Cardiac muscle cell (in vitro differentiated cells and primary cell): ENCODE results near the gene VSX1. TPM values are rescaled to one million over a fixed set of nuclear protein-coding genes. Genes with fewer than 3 reads are reported as not detected.

Source experiments
- DNase-seq, 2 donors: peaks; one replicate each; pipeline versions ENCODE4 v3.0.0 to v3.0.0-alpha.2; 2010 to 2017; ENCODE audit warnings: low read depth in 1 of 2, low spot score in 1 of 2
- H3K27ac ChIP-seq: fragments of 200-600 bp; sonication (generic); 2 replicates; pipeline ENCODE4 v1.5.1; 2016
- H3K27me3 ChIP-seq: fragments of 200-600 bp; sonication (generic); 2 replicates; pipeline ENCODE4 v1.6.0; 2016; ENCODE audit warnings: control low read depth
- H3K36me3 ChIP-seq: fragments of 200-600 bp; sonication (generic); 2 replicates; pipeline ENCODE4 v1.5.1; 2016; ENCODE audit warnings: control low read depth
- H3K4me1 ChIP-seq: fragments of 200-600 bp; sonication (generic); 2 replicates; pipeline ENCODE4 v1.8.1; 2017; ENCODE audit warnings: low read depth, mild to moderate bottlenecking, mixed run types
- H3K4me3 ChIP-seq: fragments of 200-600 bp; sonication (generic); 2 replicates; pipeline ENCODE4 v1.5.1; 2016; ENCODE audit warnings: mild to moderate bottlenecking
- H3K9me3 ChIP-seq: fragments of 200-600 bp; sonication (generic); 2 replicates; pipeline ENCODE4 v1.5.1; 2017; ENCODE audit warnings: low read depth, mild to moderate bottlenecking, control low read depth
- polyA plus RNA-seq: library from polyadenylated mRNA; unstranded; fragments of >200 nt; fragmentation: Nextera tagmentation; extraction: Ambion mirVana; gene quantifications from 2 replicates; pipeline ENCODE4 v1.2.1, GENCODE V29; 2016
- total RNA-seq: library from RNA; depleted of rRNA; stranded (reverse); fragments of >200 nt; gene quantifications from 2 replicates; pipeline ENCODE4 v1.2.3, GENCODE V29; 2016
- TF ChIP-seq, protein P1 (sequence below): IDR thresholded peaks from 2 replicates; pipeline ENCODE4 v1.5.1; 2012; ENCODE audit warnings: low read depth, mild to moderate bottlenecking, low read length

VSX1 gene
- total and polyA plus RNA-seq, 2 experiments from 2014 or later, result not detected

DNA sequence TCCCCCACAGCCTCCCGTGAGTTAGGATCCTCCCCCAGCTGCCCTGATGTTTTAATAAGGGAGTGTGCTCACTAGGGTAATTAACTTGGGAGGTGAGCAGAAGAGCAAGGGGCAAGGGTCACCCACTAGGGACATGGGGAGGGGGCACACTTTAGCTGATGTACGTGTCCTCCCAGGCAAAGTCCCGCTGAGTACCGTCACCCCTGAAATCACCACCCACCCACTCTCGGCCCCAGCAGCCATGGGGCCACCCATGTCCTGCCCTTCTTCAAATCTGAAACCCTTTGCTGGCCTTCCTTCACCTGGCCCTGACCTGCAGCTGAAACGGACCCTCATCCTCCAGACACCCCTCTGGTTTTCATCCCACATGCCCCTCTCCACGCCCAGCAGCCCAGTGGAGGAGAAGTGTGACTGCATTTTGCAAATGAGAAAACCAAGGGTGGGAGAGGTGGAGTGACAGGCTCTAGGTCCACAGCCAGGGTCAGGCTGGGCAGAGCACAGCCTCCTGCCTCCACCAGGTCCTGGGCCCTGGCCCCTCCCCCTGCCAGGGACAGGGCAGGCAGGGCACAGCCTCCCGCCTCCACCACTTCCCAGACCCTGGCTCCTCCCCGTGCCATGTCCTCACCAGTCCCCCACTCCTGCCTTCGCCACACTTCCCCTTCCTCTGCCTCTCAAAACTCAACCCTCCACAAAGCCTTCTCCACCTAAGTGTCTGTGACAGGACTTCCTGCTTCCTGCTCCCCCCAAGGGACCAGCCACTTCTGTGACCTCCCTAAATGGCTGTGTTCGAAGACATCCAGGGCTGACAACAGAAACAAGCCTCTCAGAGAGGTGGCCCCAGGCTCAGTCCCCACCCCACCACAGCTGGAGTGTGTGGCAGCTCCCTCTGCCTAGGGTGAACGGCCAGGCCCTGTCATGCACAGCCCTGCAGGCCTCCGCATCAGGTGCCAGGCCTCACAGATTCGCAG is 39.1 kb downstream of the VSX1 start:
- H3K4me3 ChIP-seq, result no peak overlapping the region
- no peak overlapping the region for H3K27ac ChIP-seq
- H3K9me3 ChIP-seq, result no peaks in the 10 kb centered on the region
- DNase-seq, result no peak
- H3K27me3 ChIP-seq, result peaks cover 1% of the 10 kb centered on the region
- H3K4me1 ChIP-seq, result no peaks in the 10 kb centered on the region
- H3K36me3 ChIP-seq, result no peaks in the 10 kb centered on the region
- TF ChIP-seq, protein P1, sequence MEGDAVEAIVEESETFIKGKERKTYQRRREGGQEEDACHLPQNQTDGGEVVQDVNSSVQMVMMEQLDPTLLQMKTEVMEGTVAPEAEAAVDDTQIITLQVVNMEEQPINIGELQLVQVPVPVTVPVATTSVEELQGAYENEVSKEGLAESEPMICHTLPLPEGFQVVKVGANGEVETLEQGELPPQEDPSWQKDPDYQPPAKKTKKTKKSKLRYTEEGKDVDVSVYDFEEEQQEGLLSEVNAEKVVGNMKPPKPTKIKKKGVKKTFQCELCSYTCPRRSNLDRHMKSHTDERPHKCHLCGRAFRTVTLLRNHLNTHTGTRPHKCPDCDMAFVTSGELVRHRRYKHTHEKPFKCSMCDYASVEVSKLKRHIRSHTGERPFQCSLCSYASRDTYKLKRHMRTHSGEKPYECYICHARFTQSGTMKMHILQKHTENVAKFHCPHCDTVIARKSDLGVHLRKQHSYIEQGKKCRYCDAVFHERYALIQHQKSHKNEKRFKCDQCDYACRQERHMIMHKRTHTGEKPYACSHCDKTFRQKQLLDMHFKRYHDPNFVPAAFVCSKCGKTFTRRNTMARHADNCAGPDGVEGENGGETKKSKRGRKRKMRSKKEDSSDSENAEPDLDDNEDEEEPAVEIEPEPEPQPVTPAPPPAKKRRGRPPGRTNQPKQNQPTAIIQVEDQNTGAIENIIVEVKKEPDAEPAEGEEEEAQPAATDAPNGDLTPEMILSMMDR, result no peak

DNA sequence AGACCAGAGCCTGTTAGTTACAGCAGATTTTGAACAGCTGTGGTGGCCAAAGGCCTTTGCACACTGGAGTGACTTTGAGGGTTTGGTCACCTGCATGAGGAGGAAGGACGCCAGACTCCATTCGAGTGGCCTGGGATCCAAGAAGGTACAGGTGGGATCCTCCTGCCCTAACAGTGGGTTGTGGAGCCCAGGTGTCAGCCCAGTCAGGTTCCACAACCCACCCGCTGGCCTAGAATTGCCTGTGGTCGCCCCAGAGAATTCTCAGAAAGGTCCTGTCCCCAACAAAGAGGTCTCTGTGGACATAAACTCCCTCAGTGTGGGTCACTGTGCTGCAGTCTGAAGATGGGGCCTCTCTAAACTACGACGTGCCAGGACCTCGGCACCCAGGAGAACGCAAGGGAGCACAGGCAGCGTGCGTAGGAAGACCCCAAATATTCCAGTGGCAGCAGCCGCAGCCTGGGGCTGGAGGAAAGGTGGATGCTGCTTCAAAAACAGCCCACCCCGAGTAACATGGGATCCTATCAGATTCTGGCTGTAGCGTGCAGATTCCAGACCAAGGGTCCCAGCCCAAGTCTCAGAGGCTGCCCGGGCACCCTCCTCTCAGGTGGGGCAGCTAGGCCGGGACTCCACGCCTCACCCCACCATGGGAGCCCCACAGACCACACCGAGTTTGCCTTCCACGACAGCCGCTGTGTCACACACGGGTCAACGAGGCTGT is 40.0 kb downstream of the VSX1 start:
- TF ChIP-seq, protein P1, result no peak
- H3K27ac ChIP-seq, result no peak overlapping the region
- no peaks in the 10 kb centered on the region for H3K4me1 ChIP-seq
- H3K27me3 ChIP-seq, result no peaks in the 10 kb centered on the region
- no peak overlapping the region for H3K4me3 ChIP-seq
- no peaks in the 10 kb centered on the region for H3K36me3 ChIP-seq
- H3K9me3 ChIP-seq, result no peaks in the 10 kb centered on the region
- DNase-seq, result no peak

- TF ChIP-seq, protein P1, result no peak
- Histone ChIP-seq H3K27ac (no peak overlapping the region), H3K4me1 (no peaks in the 10 kb centered on the region), H3K4me3 (no peak overlapping the region), H3K27me3 (no peaks in the 10 kb centered on the region), H3K9me3 (no peaks in the 10 kb centered on the region), H3K36me3 (no peaks in the 10 kb centered on the region)
- peak in 1 of 2 donors; percentile 94 for DNase-seq
These were observed 41.5 kb downstream of the VSX1 start for GRCh38 chr20:25040438-25040831.

DNA sequence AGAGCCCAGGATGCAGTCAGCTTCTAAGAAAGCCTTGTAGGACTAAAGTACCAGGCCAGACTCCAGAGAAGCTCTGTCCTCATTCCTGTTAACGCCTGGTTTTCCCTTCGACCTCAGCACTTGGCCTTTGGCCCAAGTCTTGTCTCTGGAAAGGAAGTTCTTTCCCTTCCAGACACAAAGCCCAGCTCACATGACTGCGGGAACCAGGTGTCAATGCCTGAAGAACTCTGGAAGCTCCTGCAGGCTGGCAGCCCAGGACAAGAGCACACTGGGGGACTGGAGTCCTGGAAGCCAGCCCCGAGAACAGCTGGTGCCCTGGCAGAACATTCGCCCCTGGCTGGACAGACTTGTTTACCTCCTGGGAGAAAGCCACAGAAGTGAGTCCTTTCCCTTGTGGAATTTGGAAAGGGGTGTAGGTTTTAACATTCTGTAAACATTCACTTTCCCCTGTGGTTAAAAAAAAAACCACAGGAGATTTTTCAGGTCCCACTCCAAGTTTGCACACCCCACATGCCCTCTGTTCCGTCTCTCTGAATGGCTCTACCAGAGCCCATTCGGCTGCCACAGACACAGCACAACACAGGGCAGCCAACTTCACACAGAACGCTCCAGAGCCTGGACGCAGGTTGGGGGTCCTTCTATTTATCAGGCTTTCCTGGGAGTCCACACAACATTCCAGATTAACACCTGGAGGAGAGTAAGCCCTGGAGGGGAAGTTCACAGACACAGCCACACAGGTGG is 42.1 kb downstream of the VSX1 start:
- H3K4me3 ChIP-seq, result no peak overlapping the region
- no peaks in the 10 kb centered on the region for H3K9me3 ChIP-seq
- peak in 1 of 2 donors; percentile 96 for DNase-seq
- no peaks in the 10 kb centered on the region for H3K36me3 ChIP-seq
- no peaks in the 10 kb centered on the region for H3K4me1 ChIP-seq
- TF ChIP-seq, protein P1, result no peak
- H3K27me3 ChIP-seq, result no peaks in the 10 kb centered on the region
- no peak overlapping the region for H3K27ac ChIP-seq

DNA sequence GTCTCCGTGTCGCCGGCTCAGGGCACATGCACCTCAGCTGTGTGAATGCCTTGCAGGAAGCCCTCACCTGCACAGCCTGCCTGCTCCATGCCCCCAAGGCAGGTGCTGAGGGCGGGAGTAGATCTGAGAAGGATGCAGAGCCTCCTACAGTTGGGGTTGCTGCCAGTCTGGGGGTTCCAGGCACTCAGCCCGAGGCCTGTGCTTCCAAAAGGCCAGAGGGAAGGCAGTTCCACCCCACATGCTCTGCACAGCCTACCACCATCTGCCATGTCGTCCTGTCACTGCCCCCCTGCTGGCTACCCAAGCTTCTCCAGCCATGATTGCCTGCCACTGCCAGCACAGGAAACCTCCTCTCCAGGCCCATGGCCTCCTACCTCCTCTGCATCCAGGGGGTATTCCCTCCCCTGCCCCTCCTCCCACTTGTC is 43.3 kb downstream of the VSX1 start:
- H3K9me3 ChIP-seq, result no peaks in the 10 kb centered on the region
- no peaks in the 10 kb centered on the region for H3K36me3 ChIP-seq
- no peaks in the 10 kb centered on the region for H3K27me3 ChIP-seq
- TF ChIP-seq, protein P1, result no peak
- no peaks in the 10 kb centered on the region for H3K4me1 ChIP-seq
- no peak overlapping the region for H3K27ac ChIP-seq
- no peak for DNase-seq
- no peak overlapping the region for H3K4me3 ChIP-seq
